Panc1 (cell line): ENCODE results near the gene NDUFS7. TPM values are rescaled to one million over a fixed set of nuclear protein-coding genes. Genes with fewer than 3 reads are reported as not detected.

Experiments used
- ATAC-seq: fragments of 200-7000 bp; cut with Tn5 transposase; 2 replicates; pipeline ENCODE4 v1.9.1; 2020; ENCODE audit warnings: mild to moderate bottlenecking, moderate library complexity
- BruUV-seq: library from RNA; stranded (reverse); fragments of 400-500 nt; replicated peaks from 2 replicates; lab custom pipeline; 2021; lab: Mats Ljungman, UMichigan
- CTCF ChIA-PET: fragments of 300-600 bp; sonication (Branson Sonifier 250); formaldehyde crosslinking; loops from one replicate; lab custom pipeline; 2022; ENCODE audit warnings: antibody characterized with exemption; lab: Charles Lee
- POLR2A ChIA-PET: fragments of 300-600 bp; sonication (Branson Sonifier 250); formaldehyde crosslinking; loops from one replicate; lab custom pipeline; 2022; ENCODE audit warnings: antibody characterized with exemption; lab: Charles Lee
- DNase-seq: peaks from one replicate; pipeline ENCODE4 v3.0.0-alpha.2; 2010; ENCODE audit warnings: low read depth, low spot score
- H3K27ac ChIP-seq: 2 replicates; pipeline ENCODE4 v1.5.1; 2011; ENCODE audit warnings: mild to moderate bottlenecking, low read length, inconsistent platforms
- H3K27me3 ChIP-seq: fragments of 200-500 bp; sonication (Bioruptor generic); 2 replicates; pipeline ENCODE4 v1.6.0; 2014; ENCODE audit warnings: low read length, inconsistent platforms; ENCODE audit not compliant: control insufficient read depth, insufficient read depth
- H3K36me3 ChIP-seq: fragments of 200-500 bp; sonication (Bioruptor generic); 2 replicates; pipeline ENCODE4 v1.5.1; 2014; ENCODE audit warnings: inconsistent platforms, mild to moderate bottlenecking, low read length, moderate library complexity; ENCODE audit not compliant: control insufficient read depth, insufficient read depth
- H3K4me1 ChIP-seq: 2 replicates; pipeline ENCODE4 v1.5.1; 2011; ENCODE audit warnings: inconsistent platforms, mild to moderate bottlenecking, low read length, moderate library complexity; ENCODE audit not compliant: control insufficient read depth, insufficient read depth
- H3K4me3 ChIP-seq, 2 experiments: 2 replicates each; pipeline ENCODE4 v1.5.1; 2011 to 2012; ENCODE audit warnings: low read depth in 2 of 2, low read length in 2 of 2, mild to moderate bottlenecking in 2 of 2, inconsistent platforms in 1 of 2, moderate library complexity in 1 of 2
- H3K9me3 ChIP-seq: fragments of 200-500 bp; sonication (Bioruptor generic); 2 replicates; pipeline ENCODE4 v1.5.1; 2014; ENCODE audit warnings: low read depth, mild to moderate bottlenecking, inconsistent platforms, low read length, moderate library complexity; ENCODE audit not compliant: control insufficient read depth, insufficient read depth
- POLR2AphosphoS5 ChIP-seq: IDR thresholded peaks from 2 replicates; pipeline ENCODE4 v1.6.1; 2012; ENCODE audit warnings: mild to moderate bottlenecking, low read depth, low read length, moderate library complexity
- SIN3A ChIP-seq: IDR thresholded peaks from 2 replicates; pipeline ENCODE4 v1.6.1; 2012; ENCODE audit warnings: low read depth, mild to moderate bottlenecking, low read length, moderate library complexity, borderline replicate concordance; ENCODE audit not compliant: insufficient read depth
- TCF7L2 ChIP-seq: IDR thresholded peaks from 2 replicates; pipeline ENCODE4 v1.6.1; 2011; ENCODE audit warnings: mild to moderate bottlenecking, low read depth, low read length, inconsistent platforms
- in situ Hi-C: cut with HindIII; loops from 2 replicates; pipeline ENCODE4 v1.10.0; 2016; ENCODE audit warnings: low sequenced_read_pairs, low pct_unique_long_range_greater_than_20kb
- intact Hi-C: fragments of 100-400 bp; cut with micrococcal nuclease; formaldehyde crosslinking; loops from one replicate; pipeline ENCODE4 v1.10.0; 2022; ENCODE audit not compliant: unreplicated experiment
- total RNA-seq: library from RNA; stranded (reverse); gene quantifications from one replicate; pipeline ENCODE4 v1.2.1, GENCODE V29; 2021; ENCODE audit not compliant: unreplicated experiment
- TF ChIP-seq, protein P1 (sequence below): fragments of 450-650 bp; IDR thresholded peaks from 2 replicates; pipeline ENCODE4 v1.5.1; 2017; ENCODE audit warnings: mild to moderate bottlenecking
- TF ChIP-seq, protein P2 (sequence below), 2 experiments: IDR thresholded peaks; 2 replicates each; pipeline ENCODE4 v1.6.1; 2011 to 2012; ENCODE audit warnings: low read depth in 2 of 2, control low read depth in 1 of 2, low read length in 1 of 2, mild to moderate bottlenecking in 1 of 2, moderate library complexity in 1 of 2; ENCODE audit not compliant: insufficient read depth in 1 of 2

NDUFS7 gene
- total RNA-seq, 1 experiment from 2014 or later: 73.0 TPM

GRCh38 chr19:1379961-1380489 lies 3.7 kb upstream of the NDUFS7 start:
- H3K36me3 ChIP-seq: peaks cover 4% of the 10 kb centered on the region; the same call in 1 of the 2 replicates
- ATAC-seq: no peak
- H3K27me3 ChIP-seq: no peaks in the 10 kb centered on the region
- in situ Hi-C loops (no loop called here), intact Hi-C loops (loop anchor here (10.0 kb wide), 1 partner anchor 105 kb away; the partner anchor contains the start of gene FAM174C)
- ChIA-PET POLR2A (no interaction called here), CTCF (no interaction called here)
- TF ChIP-seq, protein P1, sequence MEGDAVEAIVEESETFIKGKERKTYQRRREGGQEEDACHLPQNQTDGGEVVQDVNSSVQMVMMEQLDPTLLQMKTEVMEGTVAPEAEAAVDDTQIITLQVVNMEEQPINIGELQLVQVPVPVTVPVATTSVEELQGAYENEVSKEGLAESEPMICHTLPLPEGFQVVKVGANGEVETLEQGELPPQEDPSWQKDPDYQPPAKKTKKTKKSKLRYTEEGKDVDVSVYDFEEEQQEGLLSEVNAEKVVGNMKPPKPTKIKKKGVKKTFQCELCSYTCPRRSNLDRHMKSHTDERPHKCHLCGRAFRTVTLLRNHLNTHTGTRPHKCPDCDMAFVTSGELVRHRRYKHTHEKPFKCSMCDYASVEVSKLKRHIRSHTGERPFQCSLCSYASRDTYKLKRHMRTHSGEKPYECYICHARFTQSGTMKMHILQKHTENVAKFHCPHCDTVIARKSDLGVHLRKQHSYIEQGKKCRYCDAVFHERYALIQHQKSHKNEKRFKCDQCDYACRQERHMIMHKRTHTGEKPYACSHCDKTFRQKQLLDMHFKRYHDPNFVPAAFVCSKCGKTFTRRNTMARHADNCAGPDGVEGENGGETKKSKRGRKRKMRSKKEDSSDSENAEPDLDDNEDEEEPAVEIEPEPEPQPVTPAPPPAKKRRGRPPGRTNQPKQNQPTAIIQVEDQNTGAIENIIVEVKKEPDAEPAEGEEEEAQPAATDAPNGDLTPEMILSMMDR: no peak
- no peak for TF ChIP-seq TCF7L2
- TF ChIP-seq SIN3A: no peak
- no peak for TF ChIP-seq POLR2AphosphoS5
- TF ChIP-seq, protein P2, sequence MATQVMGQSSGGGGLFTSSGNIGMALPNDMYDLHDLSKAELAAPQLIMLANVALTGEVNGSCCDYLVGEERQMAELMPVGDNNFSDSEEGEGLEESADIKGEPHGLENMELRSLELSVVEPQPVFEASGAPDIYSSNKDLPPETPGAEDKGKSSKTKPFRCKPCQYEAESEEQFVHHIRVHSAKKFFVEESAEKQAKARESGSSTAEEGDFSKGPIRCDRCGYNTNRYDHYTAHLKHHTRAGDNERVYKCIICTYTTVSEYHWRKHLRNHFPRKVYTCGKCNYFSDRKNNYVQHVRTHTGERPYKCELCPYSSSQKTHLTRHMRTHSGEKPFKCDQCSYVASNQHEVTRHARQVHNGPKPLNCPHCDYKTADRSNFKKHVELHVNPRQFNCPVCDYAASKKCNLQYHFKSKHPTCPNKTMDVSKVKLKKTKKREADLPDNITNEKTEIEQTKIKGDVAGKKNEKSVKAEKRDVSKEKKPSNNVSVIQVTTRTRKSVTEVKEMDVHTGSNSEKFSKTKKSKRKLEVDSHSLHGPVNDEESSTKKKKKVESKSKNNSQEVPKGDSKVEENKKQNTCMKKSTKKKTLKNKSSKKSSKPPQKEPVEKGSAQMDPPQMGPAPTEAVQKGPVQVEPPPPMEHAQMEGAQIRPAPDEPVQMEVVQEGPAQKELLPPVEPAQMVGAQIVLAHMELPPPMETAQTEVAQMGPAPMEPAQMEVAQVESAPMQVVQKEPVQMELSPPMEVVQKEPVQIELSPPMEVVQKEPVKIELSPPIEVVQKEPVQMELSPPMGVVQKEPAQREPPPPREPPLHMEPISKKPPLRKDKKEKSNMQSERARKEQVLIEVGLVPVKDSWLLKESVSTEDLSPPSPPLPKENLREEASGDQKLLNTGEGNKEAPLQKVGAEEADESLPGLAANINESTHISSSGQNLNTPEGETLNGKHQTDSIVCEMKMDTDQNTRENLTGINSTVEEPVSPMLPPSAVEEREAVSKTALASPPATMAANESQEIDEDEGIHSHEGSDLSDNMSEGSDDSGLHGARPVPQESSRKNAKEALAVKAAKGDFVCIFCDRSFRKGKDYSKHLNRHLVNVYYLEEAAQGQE (IDR thresholded peaks at IDR 0.05; ENCODE audit: insufficient read depth in 1 of 2, low read depth in 2 of 2, low read length in 1 of 2): no peak
- H3K4me3 ChIP-seq: no peak overlapping the region
- no peak for DNase-seq
- BruUV-seq: no TSS peak
- H3K27ac ChIP-seq: no peak overlapping the region
- H3K9me3 ChIP-seq: no peaks in the 10 kb centered on the region
- H3K4me1 ChIP-seq: no peaks in the 10 kb centered on the region

DNA sequence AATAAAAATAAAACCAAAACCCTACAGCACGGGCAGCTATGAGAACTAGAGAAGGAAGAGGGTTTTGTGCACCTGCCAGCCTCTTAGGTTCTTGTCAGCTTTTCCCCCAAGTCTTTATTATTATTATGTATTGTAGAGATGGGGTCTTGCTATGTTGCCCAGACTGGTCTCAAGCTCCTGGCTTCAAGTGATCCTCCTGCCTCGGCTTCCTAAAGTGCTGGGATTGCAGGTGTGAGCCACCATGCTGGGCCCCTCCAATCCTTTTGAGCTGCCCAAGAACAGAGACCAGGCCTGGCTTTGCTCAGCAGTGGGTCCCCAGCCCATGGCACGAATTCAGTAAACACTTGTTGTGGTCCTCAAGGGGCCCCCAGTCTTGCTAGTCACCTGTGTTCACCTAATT lies 1.5 kb upstream of the NDUFS7 start:
- no TSS peak for BruUV-seq
- DNase-seq (no peak), ATAC-seq (no peak)
- Histone ChIP-seq H3K27ac (no peak overlapping the region), H3K9me3 (no peaks in the 10 kb centered on the region), H3K27me3 (no peaks in the 10 kb centered on the region), H3K4me3 (no peak overlapping the region), H3K4me1 (no peaks in the 10 kb centered on the region), H3K36me3 (peaks cover 4% of the 10 kb centered on the region; the same call in 1 of the 2 replicates)
- TF ChIP-seq, protein P2 (IDR thresholded peaks at IDR 0.05; ENCODE audit: insufficient read depth in 1 of 2, low read depth in 2 of 2, low read length in 1 of 2): no peak
- TF ChIP-seq TCF7L2 (no peak), POLR2AphosphoS5 (no peak), SIN3A (no peak)
- TF ChIP-seq, protein P1: no peak
- intact Hi-C loops: no loop called here
- in situ Hi-C loops: no loop called here
- ChIA-PET POLR2A (interaction anchor here (0.5 kb wide), 1 partner anchor 115 kb away, joined by 9 read pairs; no protein-coding TSS in a partner anchor), CTCF (interaction anchor here (0.7 kb wide), 1 partner anchor 56 kb away, joined by 5 read pairs; no protein-coding TSS in a partner anchor)
